ENCODE results near the gene SPOCK2. TPM values are rescaled to one million over a fixed set of nuclear protein-coding genes. Genes with fewer than 3 reads are reported as not detected.

Gene SPOCK2
- polyA plus RNA-seq, 4 donors: 163 to 179 (median 163) TPM

GRCh38 chr10:72013202-72013945 is 75.0 kb downstream of the SPOCK2 start:
- no peak for DNase-seq (ENCODE audit: low read depth in 4 of 4, low spot score in 3 of 4)

GRCh38 chr10:72012796-72013195 is 75.6 kb downstream of the SPOCK2 start:
- no peak for DNase-seq (ENCODE audit: low read depth in 4 of 4, low spot score in 3 of 4)

- DNase-seq (ENCODE audit: low read depth in 4 of 4, low spot score in 3 of 4): no peak
Observed at GRCh38 chr10:72011976-72012512, 76.3 kb downstream of the SPOCK2 start.

DNA sequence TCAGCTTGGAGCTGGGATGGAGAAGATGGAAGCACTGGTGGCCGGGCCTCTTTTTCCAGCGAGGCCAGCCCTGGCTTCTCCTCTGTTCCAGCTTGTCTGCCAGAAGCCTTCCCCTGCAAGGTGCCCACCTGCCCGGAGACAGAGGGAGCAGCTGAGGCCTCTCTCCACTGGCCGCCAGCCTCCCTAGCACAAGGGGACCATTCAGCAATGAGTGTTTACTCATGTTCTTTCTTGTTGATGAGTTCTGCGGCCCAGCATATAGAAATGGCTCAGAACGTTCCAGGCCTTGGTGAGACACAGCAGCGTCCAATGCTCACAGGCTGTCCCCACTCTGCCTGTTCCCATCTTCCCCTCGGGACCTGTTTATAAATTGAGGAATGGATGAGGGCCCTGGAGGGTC is 76.9 kb downstream of the SPOCK2 start:
- DNase-seq (ENCODE audit: low read depth in 4 of 4, low spot score in 3 of 4): no peak

- DNase-seq (ENCODE audit: low read depth in 4 of 4, low spot score in 3 of 4): no peak
Observed at GRCh38 chr10:72011016-72011415, 77.3 kb downstream of the SPOCK2 start.

DNA sequence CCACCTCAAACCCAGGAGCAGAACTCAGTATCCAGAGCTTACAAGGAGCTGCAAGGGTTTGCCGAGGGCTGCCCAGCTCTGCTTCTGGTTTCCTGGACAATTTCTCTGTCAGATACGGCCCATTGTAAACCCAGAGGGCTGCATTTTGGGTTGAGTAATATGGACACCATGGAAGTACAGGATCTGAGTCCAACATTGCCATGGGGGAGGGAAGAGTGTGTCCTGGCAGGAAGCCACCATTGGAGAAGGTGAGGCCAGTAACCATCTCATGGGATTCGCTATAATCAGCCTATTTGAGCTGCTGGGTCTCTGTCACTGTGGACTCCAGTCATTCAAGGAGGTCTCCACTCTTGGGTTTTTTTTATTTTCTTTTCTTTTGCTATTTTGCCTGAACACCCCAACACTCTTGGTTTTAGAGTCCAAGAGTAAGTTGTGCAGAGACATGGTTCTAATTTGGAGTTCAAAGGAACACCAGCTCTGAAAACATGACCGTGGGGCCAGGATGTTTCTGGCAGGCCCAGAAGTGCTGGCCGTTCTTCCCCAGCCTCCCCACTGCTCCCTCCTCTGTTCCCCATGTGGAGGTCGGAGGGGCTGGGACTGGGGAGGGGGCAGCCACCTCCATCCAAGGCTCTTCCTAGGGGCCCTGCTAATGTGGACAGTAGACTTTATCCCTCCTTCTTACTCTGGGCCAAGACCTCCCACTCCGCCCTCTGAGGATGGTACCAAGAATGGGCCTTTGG is 77.9 kb downstream of the SPOCK2 start:
- DNase-seq (ENCODE audit: low read depth in 4 of 4, low spot score in 3 of 4): no peak

DNA sequence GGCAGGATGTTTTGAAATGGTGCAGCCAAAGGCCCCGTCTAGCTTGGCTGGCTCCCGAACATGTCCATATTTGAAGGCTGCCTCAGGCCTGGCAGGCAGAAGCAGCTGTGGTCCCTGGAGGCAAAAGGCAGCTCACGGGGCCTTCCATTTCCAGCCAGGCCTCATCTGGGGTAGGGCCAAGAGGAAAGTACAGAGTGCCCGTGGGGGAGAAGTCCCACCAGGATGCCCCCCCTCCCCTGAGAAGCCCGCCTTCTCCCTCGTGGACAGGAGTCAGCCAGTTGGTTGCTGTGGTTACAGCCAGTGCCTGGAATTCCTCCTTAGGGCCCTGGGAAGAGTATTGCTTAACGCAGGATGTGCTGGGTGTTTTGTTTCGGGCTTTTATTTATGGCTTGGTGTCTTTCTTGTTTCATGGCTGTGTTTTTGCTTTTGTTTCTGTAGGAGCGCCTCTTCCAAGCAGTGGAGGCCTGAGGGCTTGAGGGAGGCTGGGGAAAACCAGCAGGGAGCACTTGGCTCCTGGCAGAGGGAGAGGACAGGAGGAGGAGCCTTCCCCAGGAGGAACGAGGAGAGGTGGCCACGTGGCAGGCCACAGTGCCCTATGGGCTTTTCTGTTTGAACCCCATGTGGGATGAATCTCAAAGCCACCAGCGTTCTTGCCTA is 78.8 kb downstream of the SPOCK2 start:
- DNase-seq (ENCODE audit: low read depth in 4 of 4, low spot score in 3 of 4): peak; percentile 29 to 84 (median 68)

- DNase-seq (ENCODE audit: low read depth in 4 of 4, low spot score in 3 of 4): no peak
Observed at GRCh38 chr10:72009051-72009424, 79.3 kb downstream of the SPOCK2 start.

Other genes with a start within 250 kb of the SPOCK2 start
- 100 to 1,000 TPM; 825 to 912 (median 890) TPM for gene PSAP, start 237.3 kb downstream of the SPOCK2 start, polyA plus RNA-seq (ENCODE audit: insufficient read length in 4 of 4)
- 10 to 100 TPM; 18.3 to 20.0 (median 19.4) TPM for gene CHST3, start 124.2 kb downstream of the SPOCK2 start, polyA plus RNA-seq (ENCODE audit: insufficient read length in 4 of 4)
- 100 to 1,000 TPM; 195 to 212 (median 204) TPM for gene ANAPC16, start 127.5 kb upstream of the SPOCK2 start, polyA plus RNA-seq (ENCODE audit: insufficient read length in 4 of 4)
- gene ASCC1, start 127.7 kb upstream of the SPOCK2 start, polyA plus RNA-seq (ENCODE audit: insufficient read length in 4 of 4): 10 to 100 TPM; 40.8 to 49.2 (median 47.8) TPM
- 10 to 100 TPM; 45.1 to 88.8 (median 49.4) TPM for gene DDIT4, start 185.4 kb upstream of the SPOCK2 start, polyA plus RNA-seq (ENCODE audit: insufficient read length in 4 of 4)

Data from right renal pelvis (tissue), 4 donors.